H54 (cell line): Measurements from ENCODE around the gene DTNB.

Experiments
- DNase-seq: peaks from one replicate; pipeline ENCODE4 v3.0.0; 2011; ENCODE audit warnings: low spot score, mixed read lengths; ENCODE audit not compliant: insufficient read length
- FAIRE-seq: peaks from 3 replicates; lab custom pipeline; 2011; peaks lifted over from hg19 to GRCh38; lab: Jason Lieb, UNC
- POLR2A ChIP-seq: IDR thresholded peaks from 2 replicates; pipeline ENCODE4 v1.6.1; 2011; ENCODE audit warnings: low read depth, mild to moderate bottlenecking, low read length

Gene DTNB

GRCh38 chr2:25362434-25363145 lies 310.8 kb downstream of the DTNB start:
- FAIRE-seq (no peak), DNase-seq (no peak)
- no peak for TF ChIP-seq POLR2A

GRCh38 chr2:25362049-25362433 lies 311.3 kb downstream of the DTNB start:
- DNase-seq = peak; percentile 92
- TF ChIP-seq POLR2A = peak; percentile 63
- peak; percentile 84 for FAIRE-seq

GRCh38 chr2:25361261-25362048 lies 311.9 kb downstream of the DTNB start:
- no peak for DNase-seq
- no peak for FAIRE-seq
- TF ChIP-seq POLR2A = no peak

- no peak for DNase-seq
- no peak for TF ChIP-seq POLR2A
- no peak for FAIRE-seq
Observed at GRCh38 chr2:25358836-25359235, 314.5 kb downstream of the DTNB start.

- TF ChIP-seq POLR2A = no peak
- no peak for FAIRE-seq
- DNase-seq = no peak
Observed at GRCh38 chr2:25358249-25358815, 315.0 kb downstream of the DTNB start.

- TF ChIP-seq POLR2A = no peak
- no peak for DNase-seq
- FAIRE-seq = no peak
Observed at GRCh38 chr2:25356088-25356487, 317.3 kb downstream of the DTNB start.

DNA sequence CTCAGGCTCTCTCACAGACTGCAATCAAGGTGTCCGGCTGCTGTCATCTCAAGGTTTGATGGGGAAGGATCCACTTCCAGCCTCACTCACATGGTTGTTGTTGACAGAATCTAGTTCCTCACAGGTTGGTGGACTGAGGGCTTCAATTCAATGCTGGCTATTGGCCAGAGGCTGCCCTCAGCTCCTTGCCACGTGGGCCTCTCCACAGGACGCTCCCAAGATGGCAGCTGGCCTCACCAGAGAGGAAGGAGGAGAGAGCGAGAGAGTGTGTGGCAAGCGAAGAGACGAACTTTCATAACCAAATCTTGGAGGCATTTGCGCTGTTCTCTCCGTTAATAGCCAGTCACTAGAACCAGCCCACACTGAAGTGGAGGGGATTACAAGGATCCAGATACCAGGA lies 318.1 kb downstream of the DTNB start:
- no peak for TF ChIP-seq POLR2A
- no peak for DNase-seq
- no peak for FAIRE-seq

- FAIRE-seq (no peak), DNase-seq (no peak)
- no peak for TF ChIP-seq POLR2A
Observed at GRCh38 chr2:25354116-25354515, 319.3 kb downstream of the DTNB start.

DNA sequence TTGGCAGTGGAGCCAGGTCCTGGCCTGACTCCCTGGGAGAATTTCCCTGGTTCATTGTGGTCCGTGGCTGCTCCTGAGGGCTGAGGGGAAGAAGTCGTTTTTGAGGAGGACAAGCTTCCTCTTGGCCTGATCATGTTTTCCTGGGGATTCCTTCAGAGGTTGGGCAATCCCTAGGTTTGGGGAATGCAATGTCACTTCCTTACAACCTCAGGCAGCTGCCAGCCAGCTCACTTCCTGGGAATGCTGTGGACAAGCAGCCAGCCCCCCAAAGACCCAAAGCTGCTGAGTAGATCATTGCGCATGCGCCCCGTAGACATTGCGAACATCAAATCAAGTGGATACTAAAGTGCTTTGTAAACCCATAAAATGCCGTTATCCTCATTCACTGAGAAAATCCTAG lies 324.0 kb downstream of the DTNB start:
- DNase-seq (no peak), FAIRE-seq (no peak)
- no peak for TF ChIP-seq POLR2A

DNA sequence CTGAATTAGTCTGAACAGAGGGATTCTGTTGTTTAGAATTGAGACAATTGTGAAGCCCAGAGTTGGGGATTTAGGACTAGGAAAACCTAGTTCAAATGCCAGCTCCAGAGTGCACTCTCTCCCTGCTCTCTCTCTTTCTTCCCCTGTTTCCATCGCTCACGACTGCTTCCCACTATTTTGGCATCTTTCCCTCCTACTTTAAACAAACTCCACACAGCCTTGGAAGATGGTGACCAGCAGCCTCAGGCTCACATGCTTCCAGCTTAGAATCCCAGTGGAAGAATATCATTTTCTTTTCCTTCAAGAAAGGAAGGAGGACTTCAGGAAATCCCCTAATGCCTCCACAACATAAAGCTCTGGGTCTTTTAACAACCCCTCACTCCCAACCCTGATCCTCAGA lies 325.5 kb downstream of the DTNB start:
- DNase-seq = no peak
- no peak for FAIRE-seq
- no peak for TF ChIP-seq POLR2A

GRCh38 chr2:25347205-25347815 lies 326.1 kb downstream of the DTNB start:
- DNase-seq (peak; percentile 66), FAIRE-seq (no peak)
- TF ChIP-seq POLR2A = no peak

DNA sequence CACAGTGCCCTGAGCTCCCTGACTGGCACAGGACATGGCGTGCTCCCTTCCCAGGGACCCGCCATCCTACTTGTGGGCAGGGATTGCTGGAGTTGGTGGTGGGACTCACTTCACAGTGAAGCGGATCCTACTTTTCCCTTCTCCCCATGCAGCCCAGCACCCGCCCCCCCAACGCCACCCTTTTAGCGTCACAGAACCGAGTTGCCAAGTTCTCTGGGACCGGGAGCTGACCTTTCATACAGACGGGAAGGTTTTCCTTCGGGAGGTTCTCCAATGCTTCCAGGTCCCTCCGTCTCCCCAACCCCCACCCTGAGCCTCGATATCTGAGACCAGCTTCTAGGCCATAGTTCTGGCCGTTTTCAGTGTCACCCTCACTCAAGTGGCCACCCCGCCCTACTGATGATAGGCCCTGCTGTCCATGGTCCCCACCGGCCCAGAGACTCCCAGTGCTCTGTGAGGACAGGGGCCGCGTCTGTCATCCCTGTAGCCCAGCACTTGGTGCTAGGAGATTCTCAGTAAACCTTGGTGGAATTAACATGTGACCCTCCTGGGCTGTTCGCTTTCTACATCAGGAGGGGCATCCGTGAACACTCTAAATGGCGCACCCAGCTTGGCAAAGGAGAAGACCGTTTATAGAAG lies 330.1 kb downstream of the DTNB start:
- FAIRE-seq (no peak), DNase-seq (no peak)
- no peak for TF ChIP-seq POLR2A

GRCh38 chr2:25342372-25343186 lies 330.8 kb downstream of the DTNB start:
- DNase-seq = peak; percentile 72
- FAIRE-seq = no peak
- TF ChIP-seq POLR2A = no peak
